Prostate gland (tissue), 2 donors: Measurements from ENCODE around the gene DNAJB8. TPM values are rescaled to one million over a fixed set of nuclear protein-coding genes. Genes with fewer than 3 reads are reported as not detected.

Experiments used
- DNase-seq: peaks from one replicate; pipeline ENCODE4 v3.0.0-alpha.2; 2019; ENCODE audit warnings: low spot score
- H3K27ac ChIP-seq, 2 donors: fragments of 200-600 bp; sonication (generic); 2 replicates each; pipeline ENCODE4 v1.5.1; 2017 to 2019
- H3K27me3 ChIP-seq: fragments of 200-600 bp; sonication (generic); replicated peaks from 2 replicates; pipeline ENCODE4 v1.5.1; 2019; ENCODE audit not compliant: insufficient read depth
- H3K36me3 ChIP-seq, 2 donors: fragments of 200-600 bp; sonication (generic); 1 replicate in 1 of 2; 2 replicates in 1 of 2; pipeline versions ENCODE4 v1.5.1 to v1.8.1; 2017 to 2019
- H3K4me1 ChIP-seq: fragments of 200-600 bp; sonication (generic); replicated peaks from 2 replicates; pipeline ENCODE4 v1.5.1; 2019
- H3K4me3 ChIP-seq, 2 donors: fragments of 200-600 bp; sonication (generic); 2 replicates each; pipeline ENCODE4 v1.5.1; 2017 to 2019
- H3K9me3 ChIP-seq: fragments of 200-600 bp; sonication (generic); 2 replicates; pipeline ENCODE4 v1.5.1; 2017
- CTCF ChIP-seq, 4 experiments: fragments of 200-600 bp in 2 of 4; fragments of 450-650 bp in 2 of 4; sonication (generic) in 2 of 4; IDR thresholded peaks; 1 replicate in 3 of 4; 2 replicates in 1 of 4; pipeline ENCODE4 v1.5.1; 2016 to 2019; ENCODE audit warnings: antibody characterized with exemption in 4 of 4, mild to moderate bottlenecking in 2 of 4, moderate library complexity in 2 of 4
- POLR2A ChIP-seq: fragments of 450-650 bp; IDR thresholded peaks from one replicate; pipeline ENCODE4 v1.6.1; 2016; ENCODE audit warnings: antibody characterized with exemption, mild to moderate bottlenecking
- POLR2AphosphoS5 ChIP-seq: sonication (generic); formaldehyde crosslinking; IDR thresholded peaks from one replicate; pipeline ENCODE4 v1.6.1; 2017; ENCODE audit warnings: antibody characterized with exemption
- WGBS: methylation state at CpG from one replicate; pipeline ENCODE4 v1.1.5; 2018; 5-methylcytosine and 5-hydroxymethylcytosine counted together
- intact Hi-C: fragments of 100-400 bp; cut with DNase I; formaldehyde crosslinking; loops from one replicate; pipeline ENCODE4 v1.14.2; 2022
- total RNA-seq, 2 donors: library from RNA; depleted of rRNA; stranded (reverse); fragments of >200 nt; gene quantifications; one replicate each; pipeline ENCODE4 v1.1.0, GENCODE V29; 2016

The DNAJB8 gene
- total RNA-seq, 2 donors from 2014 or later: 3.2 TPM; not detected in 1

GRCh38 chr3:128498127-128498626 lies 31.5 kb upstream of the DNAJB8 start:
- intact Hi-C loops: loop anchor here (2.0 to 5.0 kb wide), 4 partner anchors 71 to 421 kb away; no protein-coding TSS in a partner anchor
- WGBS: 25% methylated on average over 5 of the region's 5 CpGs
- Histone ChIP-seq H3K9me3 (no peaks in the 10 kb centered on the region), H3K36me3 (no peaks in the 10 kb centered on the region), H3K27ac (no peak overlapping the region), H3K4me3 (peak overlapping the region; percentile 53 to 56), H3K27me3 (no peaks in the 10 kb centered on the region), H3K4me1 (no peaks in the 10 kb centered on the region)
- TF ChIP-seq POLR2A: no peak
- no peak for TF ChIP-seq POLR2AphosphoS5
- TF ChIP-seq CTCF (IDR thresholded peaks at IDR 0.05): no peak
- DNase-seq: no peak

GRCh38 chr3:128497305-128498126 lies 30.8 kb upstream of the DNAJB8 start:
- peak overlapping the region; percentile 53 to 56 for H3K4me3 ChIP-seq
- intact Hi-C loops: loop anchor here (2.0 to 5.0 kb wide), 4 partner anchors 71 to 420 kb away; no protein-coding TSS in a partner anchor
- H3K27me3 ChIP-seq: no peaks in the 10 kb centered on the region
- no peaks in the 10 kb centered on the region for H3K9me3 ChIP-seq
- no peaks in the 10 kb centered on the region for H3K36me3 ChIP-seq
- WGBS: 7% methylated on average over 74 of the region's 77 CpGs
- H3K4me1 ChIP-seq: no peaks in the 10 kb centered on the region
- TF ChIP-seq CTCF (IDR thresholded peaks at IDR 0.05): peak; percentile 74 to 98 (median 81)
- TF ChIP-seq POLR2A: peak; percentile 7
- peak; percentile 48 for TF ChIP-seq POLR2AphosphoS5
- peak overlapping the region; percentile 18 to 55 for H3K27ac ChIP-seq
- peak; percentile 79 for DNase-seq

- H3K36me3 ChIP-seq: no peaks in the 10 kb centered on the region
- intact Hi-C loops: loop anchor here (5.0 kb wide), 3 partner anchors 111 to 419 kb away; no protein-coding TSS in a partner anchor
- 61% methylated on average over 45 of the region's 45 CpGs for WGBS
- H3K9me3 ChIP-seq: no peaks in the 10 kb centered on the region
- DNase-seq: no peak
- H3K27me3 ChIP-seq: no peaks in the 10 kb centered on the region
- peak overlapping the region in 1 of 2 donors; percentile 56 for H3K4me3 ChIP-seq
- H3K4me1 ChIP-seq: no peaks in the 10 kb centered on the region
- H3K27ac ChIP-seq: no peak overlapping the region
- no peak for TF ChIP-seq POLR2AphosphoS5
- no peak for TF ChIP-seq POLR2A
- peak in 1 of 4 experiments; percentile 2 for TF ChIP-seq CTCF (IDR thresholded peaks at IDR 0.05)
These were observed 30.1 kb upstream of the DNAJB8 start for GRCh38 chr3:128496602-128497304.

- H3K4me3 ChIP-seq: no peak overlapping the region
- H3K36me3 ChIP-seq: no peaks in the 10 kb centered on the region
- no peaks in the 10 kb centered on the region for H3K4me1 ChIP-seq
- H3K27ac ChIP-seq: no peak overlapping the region
- H3K9me3 ChIP-seq: no peaks in the 10 kb centered on the region
- no peak for DNase-seq
- H3K27me3 ChIP-seq: no peaks in the 10 kb centered on the region
- TF ChIP-seq POLR2A (no peak), CTCF (IDR thresholded peaks at IDR 0.05) (no peak), POLR2AphosphoS5 (no peak)
- WGBS: 66% methylated on average over 32 of the region's 32 CpGs
- intact Hi-C loops: loop anchor here (5.0 kb wide), 3 partner anchors 111 to 419 kb away; no protein-coding TSS in a partner anchor
These were observed 29.4 kb upstream of the DNAJB8 start for GRCh38 chr3:128496019-128496601.
